H1 (cell line): ENCODE measurements around the gene SCN3A. TPM values are rescaled to one million over a fixed set of nuclear protein-coding genes. Genes with fewer than 3 reads are reported as not detected.

Source experiments
- GABPA ChIP-seq: IDR thresholded peaks from 2 replicates; pipeline ENCODE4 v1.6.1; 2011; ENCODE audit warnings: mild to moderate bottlenecking, low read length, moderate library complexity, borderline replicate concordance; ENCODE audit not compliant: insufficient read depth
- HDAC2 ChIP-seq, 2 experiments: fragments of 300-600 bp in 1 of 2; sonication (generic) in 1 of 2; IDR thresholded peaks; 2 replicates each; pipeline ENCODE4 v1.6.1; 2011 to 2012; ENCODE audit warnings: low read depth in 2 of 2, low read length in 2 of 2, mild to moderate bottlenecking in 2 of 2, moderate library complexity in 2 of 2, borderline replicate concordance in 1 of 2, inconsistent platforms in 1 of 2
- KDM5A ChIP-seq: fragments of 200-600 bp; IDR thresholded peaks from 2 replicates; pipeline ENCODE4 v1.7.1; 2012; ENCODE audit warnings: mild to moderate bottlenecking, low read length, inconsistent platforms, mixed read lengths
- MAX ChIP-seq: IDR thresholded peaks from 2 replicates; pipeline ENCODE4 v1.6.1; 2012; ENCODE audit warnings: inconsistent platforms
- RAD21 ChIP-seq, 2 experiments: IDR thresholded peaks in 1 of 2; conservative IDR thresholded peaks in 1 of 2; 2 replicates each; pipeline ENCODE4 v1.6.1; 2011; ENCODE audit warnings: low read depth in 2 of 2, low read length in 2 of 2, improper control_type of control experiment in 1 of 2, inconsistent platforms in 1 of 2, mild to moderate bottlenecking in 1 of 2, moderate library complexity in 1 of 2
- SP1 ChIP-seq: IDR thresholded peaks from 2 replicates; pipeline ENCODE4 v1.6.1; 2011; ENCODE audit warnings: low read depth, low read length
- TBP ChIP-seq: IDR thresholded peaks from 2 replicates; pipeline ENCODE4 v1.6.1; 2011; ENCODE audit warnings: low read depth, low read length, improper control_type of control experiment
- TCF12 ChIP-seq: IDR thresholded peaks from 2 replicates; pipeline ENCODE4 v1.6.1; 2011; ENCODE audit warnings: low read depth, mild to moderate bottlenecking, low read length
- polyA plus RNA-seq, 7 experiments: library from polyadenylated mRNA; depleted of rRNA in 3 of 7; stranded (reverse) in 5 of 7; unstranded in 2 of 7; fragments of >200 nt in 5 of 7; fragments of 200-250 nt in 2 of 7; gene quantifications; 1 replicate in 5 of 7; 2 replicates in 1 of 7; 4 replicates in 1 of 7; pipeline versions ENCODE4 v1.2.1 to v1.2.3, GENCODE V29; 2011 to 2013; ENCODE audit warnings: missing spikeins in 2 of 7, mixed read lengths in 2 of 7
- total RNA-seq: library from RNA; stranded (reverse); fragmentation: NEBNext Ultra II Directional; extraction: Animal tissue kit (Norgen Biotek cat#: 25700); gene quantifications from 2 replicates; pipeline ENCODE4 v1.2.1, GENCODE V29; 2021

Gene SCN3A
- total and polyA plus RNA-seq, 2 of the 8 experiments (the other 6 are each of a cell fraction or from before 2014, with no cell fraction given): 0.02 TPM; not detected in 1

GRCh38 chr2:165185633-165186032, 18.2 kb downstream of the SCN3A start (continued):
- no peak for TF ChIP-seq RAD21 (IDR thresholded peaks at IDR 0.05 in 1 of 2, conservative IDR thresholded peaks at IDR 0.05 in 1 of 2; ENCODE audit: low read depth in 2 of 2, low read length in 2 of 2)
- no peak for TF ChIP-seq KDM5A
- no peak for TF ChIP-seq SP1
- no peak for TF ChIP-seq MAX
- no peak for TF ChIP-seq GABPA
- TF ChIP-seq HDAC2 (IDR thresholded peaks at IDR 0.05; ENCODE audit: borderline replicate concordance in 1 of 2, low read depth in 2 of 2, low read length in 2 of 2): no peak
- no peak for TF ChIP-seq TCF12
- no peak for TF ChIP-seq TBP
